ENCODE measurements around the gene EBF3.

EBF3 gene

GRCh38 chr10:129847741-129848483 is 116.2 kb downstream of the EBF3 start:
- TF ChIP-seq TAF1 (IDR thresholded peaks at IDR 0.05; ENCODE audit: low read depth) (no peak), MAX (IDR thresholded peaks at IDR 0.05) (no peak), FOXM1 (IDR thresholded peaks at IDR 0.05; ENCODE audit: borderline replicate concordance, low read depth) (no peak), CREB1 (IDR thresholded peaks at IDR 0.05; ENCODE audit: low read depth) (no peak), CEBPB (IDR thresholded peaks at IDR 0.05) (no peak), ZBTB7A (IDR thresholded peaks at IDR 0.05; ENCODE audit: low read depth) (no peak), REST (IDR thresholded peaks at IDR 0.05; ENCODE audit: low read depth) (no peak), EGR1 (IDR thresholded peaks at IDR 0.05) (no peak), TEAD4 (IDR thresholded peaks at IDR 0.05) (no peak), EP300 (IDR thresholded peaks at IDR 0.05; ENCODE audit: borderline replicate concordance) (no peak), YY1 (IDR thresholded peaks at IDR 0.05; ENCODE audit: low read depth) (no peak), NFIC (IDR thresholded peaks at IDR 0.05) (no peak), USF1 (IDR thresholded peaks at IDR 0.05) (no peak), TCF12 (IDR thresholded peaks at IDR 0.05; ENCODE audit: low read depth) (no peak), RAD21 (IDR thresholded peaks at IDR 0.05; ENCODE audit: low read depth) (no peak)

- no peak for TF ChIP-seq USF1 (IDR thresholded peaks at IDR 0.05)
- no peak for TF ChIP-seq REST (IDR thresholded peaks at IDR 0.05; ENCODE audit: low read depth)
- no peak for TF ChIP-seq MAX (IDR thresholded peaks at IDR 0.05)
- no peak for TF ChIP-seq NFIC (IDR thresholded peaks at IDR 0.05)
- no peak for TF ChIP-seq TCF12 (IDR thresholded peaks at IDR 0.05; ENCODE audit: low read depth)
- TF ChIP-seq YY1 (IDR thresholded peaks at IDR 0.05; ENCODE audit: low read depth) = no peak
- no peak for TF ChIP-seq EP300 (IDR thresholded peaks at IDR 0.05; ENCODE audit: borderline replicate concordance)
- TF ChIP-seq ZBTB7A (IDR thresholded peaks at IDR 0.05; ENCODE audit: low read depth) = no peak
- no peak for TF ChIP-seq EGR1 (IDR thresholded peaks at IDR 0.05)
- TF ChIP-seq TAF1 (IDR thresholded peaks at IDR 0.05; ENCODE audit: low read depth) = no peak
- no peak for TF ChIP-seq CEBPB (IDR thresholded peaks at IDR 0.05)
- TF ChIP-seq CREB1 (IDR thresholded peaks at IDR 0.05; ENCODE audit: low read depth) = no peak
- no peak for TF ChIP-seq FOXM1 (IDR thresholded peaks at IDR 0.05; ENCODE audit: borderline replicate concordance, low read depth)
- no peak for TF ChIP-seq TEAD4 (IDR thresholded peaks at IDR 0.05)
Observed at GRCh38 chr10:129846991-129847391, 117.1 kb downstream of the EBF3 start.

GRCh38 chr10:129845111-129845753 is 118.8 kb downstream of the EBF3 start:
- no peak for TF ChIP-seq FOXM1 (IDR thresholded peaks at IDR 0.05; ENCODE audit: borderline replicate concordance, low read depth)
- no peak for TF ChIP-seq REST (IDR thresholded peaks at IDR 0.05; ENCODE audit: low read depth)
- no peak for TF ChIP-seq ZBTB7A (IDR thresholded peaks at IDR 0.05; ENCODE audit: low read depth)
- no peak for TF ChIP-seq YY1 (IDR thresholded peaks at IDR 0.05; ENCODE audit: low read depth)
- TF ChIP-seq EGR1 (IDR thresholded peaks at IDR 0.05) = no peak
- no peak for TF ChIP-seq TAF1 (IDR thresholded peaks at IDR 0.05; ENCODE audit: low read depth)
- TF ChIP-seq TEAD4 (IDR thresholded peaks at IDR 0.05) = no peak
- no peak for TF ChIP-seq RAD21 (IDR thresholded peaks at IDR 0.05; ENCODE audit: low read depth)
- TF ChIP-seq EP300 (IDR thresholded peaks at IDR 0.05; ENCODE audit: borderline replicate concordance) = no peak
- no peak for TF ChIP-seq MAX (IDR thresholded peaks at IDR 0.05)
- TF ChIP-seq USF1 (IDR thresholded peaks at IDR 0.05) = no peak
- no peak for TF ChIP-seq CREB1 (IDR thresholded peaks at IDR 0.05; ENCODE audit: low read depth)
- no peak for TF ChIP-seq TCF12 (IDR thresholded peaks at IDR 0.05; ENCODE audit: low read depth)
- no peak for TF ChIP-seq NFIC (IDR thresholded peaks at IDR 0.05)
- TF ChIP-seq CEBPB (IDR thresholded peaks at IDR 0.05) = no peak

Measured in Ishikawa (cell line).